Hindlimb muscle (tissue), 1 donor: ENCODE data around the gene CCDC47. TPM values are rescaled to one million over a fixed set of nuclear protein-coding genes. Genes with fewer than 3 reads are reported as not detected.
"Not testable (repeated sequence)": the region's sequence is repeated elsewhere in the genome, so short reads cannot be mapped to it uniquely, and the experiment has no call there.

Experiments used
- DNase-seq: peaks from one replicate; pipeline ENCODE4 v3.0.0-alpha.2; 2013
- polyA plus RNA-seq: library from polyadenylated mRNA; unstranded; fragments of 120-200 nt; gene quantifications from one replicate; pipeline ENCODE4 v1.2.1, GENCODE V29; 2013; ENCODE audit not compliant: insufficient read length

CCDC47 gene
- 47.8 TPM for polyA plus RNA-seq

- DNase-seq: peak; percentile 100
Measured at GRCh38 chr17:63773272-63774140, at the start of gene CCDC47. Gene CCDC47 (minus strand): TSS chr17:63773597. CDS start chr17:63766175, 7,422 bp downstream.

GRCh38 chr17:63822537-63822936 is 49.1 kb upstream of the CCDC47 start:
- DNase-seq: no peak

GRCh38 chr17:63821804-63822203 is 48.4 kb upstream of the CCDC47 start:
- DNase-seq: no peak

GRCh38 chr17:63820963-63821561 is 47.7 kb upstream of the CCDC47 start:
- DNase-seq: no peak

- no peak for DNase-seq
Measured at GRCh38 chr17:63819585-63820537, 46.5 kb upstream of the CCDC47 start.

GRCh38 chr17:63819131-63819530 is 45.7 kb upstream of the CCDC47 start:
- no peak for DNase-seq

GRCh38 chr17:63817736-63818385 is 44.5 kb upstream of the CCDC47 start:
- no peak for DNase-seq

- no peak for DNase-seq
Measured at GRCh38 chr17:63816669-63817068, 43.3 kb upstream of the CCDC47 start.

GRCh38 chr17:63816123-63816522 is 42.7 kb upstream of the CCDC47 start:
- DNase-seq: no peak

GRCh38 chr17:63809970-63810369 is 36.6 kb upstream of the CCDC47 start:
- DNase-seq: no peak

- no peak for DNase-seq
Measured at GRCh38 chr17:63805591-63805990, 32.2 kb upstream of the CCDC47 start.

GRCh38 chr17:63804328-63804727 is 30.9 kb upstream of the CCDC47 start:
- DNase-seq: no peak

GRCh38 chr17:63800783-63801182 is 27.4 kb upstream of the CCDC47 start:
- no peak for DNase-seq

GRCh38 chr17:63798572-63799106 is 25.2 kb upstream of the CCDC47 start:
- no peak for DNase-seq

- DNase-seq: not testable (repeated sequence)
Measured at GRCh38 chr17:63796375-63796774, 23.0 kb upstream of the CCDC47 start.

GRCh38 chr17:63792055-63792729 is 18.8 kb upstream of the CCDC47 start:
- DNase-seq: no peak

GRCh38 chr17:63790057-63790456 is 16.7 kb upstream of the CCDC47 start:
- DNase-seq: no peak

GRCh38 chr17:63786971-63787711 is 13.7 kb upstream of the CCDC47 start:
- no peak for DNase-seq

- no peak for DNase-seq
Measured at GRCh38 chr17:63786117-63786516, 12.7 kb upstream of the CCDC47 start.

- DNase-seq: no peak
Measured at GRCh38 chr17:63785556-63785955, 12.2 kb upstream of the CCDC47 start.

- no peak for DNase-seq
Measured at GRCh38 chr17:63783522-63783921, 10.1 kb upstream of the CCDC47 start.
